ENCODE results near the gene TRAPPC14.
A peak's percentile ranks its signal among the peaks of the same experiment; 100 is the strongest.

TRAPPC14 gene

GRCh38 chr7:100171840-100172239 is 13.3 kb upstream of the TRAPPC14 start:
- peaks cover 33% of the 10 kb centered on the region for H3K4me1 Mint-ChIP-seq
- no peak for TF ChIP-seq CTCF (IDR thresholded peaks at IDR 0.05; ENCODE audit: unreplicated experiment in 3 of 3)
- peaks cover 13% of the 10 kb centered on the region for H3K36me3 Mint-ChIP-seq (ENCODE audit: low read depth)
- H3K27me3 Mint-ChIP-seq (ENCODE audit: low read depth): peaks cover 37% of the 10 kb centered on the region
- H3K4me3 Mint-ChIP-seq: peak overlapping the region; percentile 74 to 84 (median 77)
- no peaks in the 10 kb centered on the region for H3K9me3 Mint-ChIP-seq
- peak overlapping the region in 1 of 3 experiments; percentile 42 for H3K27ac Mint-ChIP-seq

GRCh38 chr7:100171087-100171681 is 12.7 kb upstream of the TRAPPC14 start:
- Mint-ChIP-seq H3K9me3 (no peaks in the 10 kb centered on the region), H3K27me3 (ENCODE audit: low read depth) (peaks cover 39% of the 10 kb centered on the region), H3K27ac (peak overlapping the region in 2 of 3 experiments; percentile 23 to 75), H3K4me1 (peaks cover 39% of the 10 kb centered on the region), H3K4me3 (peak overlapping the region; percentile 71 to 79 (median 71)), H3K36me3 (ENCODE audit: low read depth) (peaks cover 13% of the 10 kb centered on the region)
- TF ChIP-seq CTCF (IDR thresholded peaks at IDR 0.05; ENCODE audit: unreplicated experiment in 3 of 3): no peak

GRCh38 chr7:100170101-100170897 is 11.8 kb upstream of the TRAPPC14 start:
- H3K36me3 Mint-ChIP-seq (ENCODE audit: low read depth): peaks cover 13% of the 10 kb centered on the region
- peaks cover 38% of the 10 kb centered on the region for H3K4me1 Mint-ChIP-seq
- no peak for TF ChIP-seq CTCF (IDR thresholded peaks at IDR 0.05; ENCODE audit: unreplicated experiment in 3 of 3)
- H3K27me3 Mint-ChIP-seq (ENCODE audit: low read depth): peaks cover 43% of the 10 kb centered on the region
- H3K27ac Mint-ChIP-seq: peak overlapping the region; percentile 17 to 75 (median 23)
- H3K4me3 Mint-ChIP-seq: peak overlapping the region; percentile 71 to 79 (median 71)
- no peaks in the 10 kb centered on the region for H3K9me3 Mint-ChIP-seq

GRCh38 chr7:100169147-100169850 is 10.8 kb upstream of the TRAPPC14 start:
- Mint-ChIP-seq H3K9me3 (no peaks in the 10 kb centered on the region), H3K4me1 (peaks cover 38% of the 10 kb centered on the region), H3K27ac (peak overlapping the region; percentile 92 to 96 (median 95)), H3K36me3 (ENCODE audit: low read depth) (peaks cover 13% of the 10 kb centered on the region), H3K4me3 (peak overlapping the region; percentile 81 to 88 (median 82)), H3K27me3 (ENCODE audit: low read depth) (peaks cover 43% of the 10 kb centered on the region)
- no peak for TF ChIP-seq CTCF (IDR thresholded peaks at IDR 0.05; ENCODE audit: unreplicated experiment in 3 of 3)

- peak overlapping the region; percentile 81 to 88 (median 82) for H3K4me3 Mint-ChIP-seq
- H3K4me1 Mint-ChIP-seq: peaks cover 38% of the 10 kb centered on the region
- H3K36me3 Mint-ChIP-seq (ENCODE audit: low read depth): no peaks in the 10 kb centered on the region
- peaks cover 36% of the 10 kb centered on the region for H3K27me3 Mint-ChIP-seq (ENCODE audit: low read depth)
- H3K9me3 Mint-ChIP-seq: no peaks in the 10 kb centered on the region
- peak overlapping the region; percentile 92 to 96 (median 95) for H3K27ac Mint-ChIP-seq
- TF ChIP-seq CTCF (IDR thresholded peaks at IDR 0.05; ENCODE audit: unreplicated experiment in 3 of 3): no peak
Measured at GRCh38 chr7:100167912-100168323, 9.4 kb upstream of the TRAPPC14 start.
